ENCODE measurements around the gene SKIC3.

DNA sequence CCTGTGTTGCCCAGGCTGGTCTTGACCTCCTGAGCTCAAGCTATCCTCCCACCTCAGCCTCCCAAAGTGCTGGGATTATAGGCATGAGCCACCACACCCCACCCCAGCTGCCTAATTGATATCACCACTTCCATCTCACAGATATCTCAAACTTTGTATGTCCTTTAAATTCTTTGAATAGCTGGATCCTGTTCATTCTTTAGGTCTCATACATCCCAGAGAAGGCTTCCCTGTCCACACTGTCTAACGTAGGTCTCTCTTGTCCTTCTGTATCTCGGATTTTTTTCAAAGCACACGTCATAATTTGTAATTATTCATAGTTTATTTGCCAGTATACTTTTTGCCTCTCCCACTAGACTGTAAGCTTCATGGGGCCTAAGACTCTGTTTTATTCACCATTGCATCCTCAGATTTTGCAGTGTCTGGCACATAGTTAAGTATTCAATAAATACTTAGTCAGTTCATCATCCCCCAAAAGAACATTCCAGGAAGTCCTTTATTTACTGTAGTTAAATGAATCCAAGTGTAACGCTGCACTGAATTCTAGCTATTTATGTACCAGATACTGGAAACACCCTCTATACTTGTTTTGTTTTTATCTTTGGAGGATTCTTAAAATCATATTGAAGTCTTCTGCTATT lies 10.6 kb upstream of the SKIC3 start:
- TF ChIP-seq, protein P1, sequence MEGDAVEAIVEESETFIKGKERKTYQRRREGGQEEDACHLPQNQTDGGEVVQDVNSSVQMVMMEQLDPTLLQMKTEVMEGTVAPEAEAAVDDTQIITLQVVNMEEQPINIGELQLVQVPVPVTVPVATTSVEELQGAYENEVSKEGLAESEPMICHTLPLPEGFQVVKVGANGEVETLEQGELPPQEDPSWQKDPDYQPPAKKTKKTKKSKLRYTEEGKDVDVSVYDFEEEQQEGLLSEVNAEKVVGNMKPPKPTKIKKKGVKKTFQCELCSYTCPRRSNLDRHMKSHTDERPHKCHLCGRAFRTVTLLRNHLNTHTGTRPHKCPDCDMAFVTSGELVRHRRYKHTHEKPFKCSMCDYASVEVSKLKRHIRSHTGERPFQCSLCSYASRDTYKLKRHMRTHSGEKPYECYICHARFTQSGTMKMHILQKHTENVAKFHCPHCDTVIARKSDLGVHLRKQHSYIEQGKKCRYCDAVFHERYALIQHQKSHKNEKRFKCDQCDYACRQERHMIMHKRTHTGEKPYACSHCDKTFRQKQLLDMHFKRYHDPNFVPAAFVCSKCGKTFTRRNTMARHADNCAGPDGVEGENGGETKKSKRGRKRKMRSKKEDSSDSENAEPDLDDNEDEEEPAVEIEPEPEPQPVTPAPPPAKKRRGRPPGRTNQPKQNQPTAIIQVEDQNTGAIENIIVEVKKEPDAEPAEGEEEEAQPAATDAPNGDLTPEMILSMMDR (IDR thresholded peaks at IDR 0.05) = no peak
- no peak for TF ChIP-seq POLR2A (IDR thresholded peaks at IDR 0.05)
